K562 (cell line): Measurements from ENCODE around the gene CFAP69. TPM values are rescaled to one million over a fixed set of nuclear protein-coding genes. Genes with fewer than 3 reads are reported as not detected.
"Not testable (repeated sequence)": the region's sequence is repeated elsewhere in the genome, so short reads cannot be mapped to it uniquely, and the experiment has no call there.

Source experiments
- ATAC-seq: fragments of 200-7000 bp; cut with Tn5 transposase; 3 replicates; pipeline ENCODE4 v1.9.1; 2020; ENCODE audit warnings: moderate library complexity
- BruUV-seq: library from RNA; stranded (reverse); fragments of 400-500 nt; replicated peaks from 2 replicates; lab custom pipeline; 2021; lab: Mats Ljungman, UMichigan
- CTCF ChIA-PET: fragments of 300-600 bp; formaldehyde crosslinking; extraction: SDS; loops from one replicate; lab custom pipeline; 2021; ENCODE audit warnings: low intra/inter-chr PET ratio; lab: Yijun Ruan, JAX
- POLR2A ChIA-PET: fragments of 300-600, 350-650 bp; sonication (Branson Sonifier 250); formaldehyde crosslinking; extraction: SDS; loops from one replicate; lab custom pipeline; 2021; ENCODE audit warnings: antibody characterized with exemption, inconsistent platforms; lab: Yijun Ruan, JAX
- DNase-seq, 4 experiments: peaks; one replicate each; pipeline versions ENCODE4 v3.0.0 to v3.0.0-alpha.2; 2011 to 2018; ENCODE audit warnings: low spot score in 3 of 4, mixed read lengths in 3 of 4; ENCODE audit errors: extremely low read depth in 1 of 4
- FAIRE-seq: peaks from 2 replicates; lab custom pipeline; 2011; peaks lifted over from hg19 to GRCh38; lab: Jason Lieb, UNC
- H2AFZ ChIP-seq: 2 replicates; pipeline ENCODE4 v1.6.0; 2011; ENCODE audit warnings: low read depth, low read length, control low read depth, inconsistent platforms
- H3K27ac ChIP-seq: fragments of 200-600 bp; 3 replicates; pipeline ENCODE4 v1.8.0; 2011; ENCODE audit warnings: low read depth, mild to moderate bottlenecking, control low read depth, inconsistent platforms, low read length, moderate library complexity, mixed read lengths; ENCODE audit errors: extremely low read depth
- H3K27me3 ChIP-seq, 2 experiments: fragments of 300-600 bp in 1 of 2; 2 replicates in 1 of 2; 3 replicates in 1 of 2; pipeline versions ENCODE4 v1.6.0 to v1.8.0; 2011; ENCODE audit warnings: inconsistent platforms in 2 of 2, low read length in 2 of 2, mild to moderate bottlenecking in 1 of 2, mixed read lengths in 1 of 2, moderate library complexity in 1 of 2; ENCODE audit not compliant: control insufficient read depth in 2 of 2, insufficient read depth in 2 of 2
- H3K36me3 ChIP-seq: fragments of 300-600 bp; 3 replicates; pipeline ENCODE4 v1.8.0; 2011; ENCODE audit warnings: mild to moderate bottlenecking, low read length, inconsistent platforms; ENCODE audit not compliant: control insufficient read depth, insufficient read depth
- H3K4me1 ChIP-seq, 2 experiments: fragments of 200-600 bp in 1 of 2; replicated peaks in 1 of 2; 2 replicates in 1 of 2; 3 replicates in 1 of 2; pipeline versions ENCODE4 v1.5.1 to v1.8.0; 2011; ENCODE audit warnings: inconsistent platforms in 2 of 2, low read length in 2 of 2, mild to moderate bottlenecking in 1 of 2, mixed read lengths in 1 of 2, moderate library complexity in 1 of 2; ENCODE audit not compliant: control insufficient read depth in 2 of 2, insufficient read depth in 2 of 2
- H3K4me2 ChIP-seq: 2 replicates; pipeline ENCODE4 v1.6.1; 2011; ENCODE audit warnings: low read length, control low read depth, inconsistent platforms, mixed read lengths; ENCODE audit not compliant: insufficient read depth
- H3K4me3 ChIP-seq: fragments of 200-600 bp; sonication (generic), shearing (Covaris generic); 2 replicates; pipeline ENCODE4 v1.5.1; 2016; ENCODE audit warnings: control low read depth, inconsistent platforms
- H3K79me2 ChIP-seq: fragments of 200-600 bp; 3 replicates; pipeline ENCODE4 v1.8.0; 2011; ENCODE audit warnings: low read length, inconsistent platforms; ENCODE audit not compliant: control insufficient read depth, insufficient read depth
- H3K9ac ChIP-seq, 2 experiments: 2 replicates each; pipeline versions ENCODE4 v1.6.0 to v1.6.1; 2011; ENCODE audit warnings: low read depth in 2 of 2, low read length in 2 of 2, control low read depth in 1 of 2, inconsistent platforms in 1 of 2, mild to moderate bottlenecking in 1 of 2, mixed read lengths in 1 of 2; ENCODE audit not compliant: insufficient read depth in 1 of 2
- H3K9me1 ChIP-seq: one replicate; pipeline ENCODE4 v1.6.0; 2011; ENCODE audit warnings: inconsistent platforms, mild to moderate bottlenecking, low read length, moderate library complexity; ENCODE audit not compliant: control insufficient read depth, insufficient read depth
- H3K9me3 ChIP-seq: replicated peaks from 2 replicates; pipeline ENCODE4 v1.5.1; 2011; ENCODE audit warnings: low read depth, low read length, inconsistent platforms; ENCODE audit not compliant: control insufficient read depth, insufficient read depth
- H4K20me1 ChIP-seq: replicated peaks from 2 replicates; pipeline ENCODE4 v1.6.1; 2011; ENCODE audit warnings: low read length, inconsistent platforms, mixed read lengths; ENCODE audit not compliant: control insufficient read depth, insufficient read depth
- CEBPB ChIP-seq: fragments of 450-650 bp; IDR thresholded peaks from 2 replicates; pipeline ENCODE4 v1.6.1; 2016; ENCODE audit warnings: missing genetic modification characterization, missing compliant biosample characterization
- ELF2 ChIP-seq: fragments of 250-450 bp; sonication (Bioruptor Pico); IDR thresholded peaks from 2 replicates; pipeline ENCODE4 v1.5.0; 2021; ENCODE audit warnings: mild to moderate bottlenecking
- EP300 ChIP-seq: IDR thresholded peaks from 2 replicates; pipeline ENCODE4 v1.6.1; 2012; ENCODE audit warnings: low read length, improper control_type of control experiment
- GTF2A2 ChIP-seq: IDR thresholded peaks from 2 replicates; pipeline ENCODE4 v1.6.1; 2016; ENCODE audit warnings: mild to moderate bottlenecking, missing genetic modification characterization, missing compliant biosample characterization
- KLF10 ChIP-seq: fragments of 250-450 bp; sonication (Bioruptor Pico); IDR thresholded peaks from 2 replicates; pipeline ENCODE4 v1.6.1; 2021; ENCODE audit warnings: matching md5 sums
- RBM25 ChIP-seq: fragments of 200-400 bp; formaldehyde crosslinking; IDR thresholded peaks from 2 replicates; pipeline ENCODE4 v1.6.1; 2018; ENCODE audit warnings: low read length, low read depth, moderate library complexity; ENCODE audit not compliant: severe bottlenecking
- TRIM28 ChIP-seq: fragments of 450-650 bp; IDR thresholded peaks from 2 replicates; pipeline ENCODE4 v1.6.1; 2017
- ZNF12 ChIP-seq: sonication (generic); formaldehyde crosslinking; IDR thresholded peaks from 2 replicates; pipeline ENCODE4 v1.4.0; 2020; ENCODE audit warnings: mild to moderate bottlenecking, missing genetic modification reagents
- ZNF146 ChIP-seq: IDR thresholded peaks from one replicate; pipeline ENCODE4 v1.6.1; 2018; ENCODE audit warnings: missing compliant biosample characterization; ENCODE audit not compliant: unreplicated experiment
- WGBS: fragments of 100-300 bp; shearing (Covaris generic); methylation state at CpG from one replicate; pipeline ENCODE4 v1.1.6; 2016; ENCODE audit warnings: low coverage, mixed read lengths; ENCODE audit not compliant: insufficient coverage; ENCODE audit errors: missing lambda C conversion rate; 5-methylcytosine and 5-hydroxymethylcytosine counted together
- in situ Hi-C: fragments of 300-500 bp; cut with MboI; formaldehyde crosslinking; loops from 4 replicates; pipeline ENCODE4 v1.15.0; 2018; ENCODE audit warnings: inconsistent platforms, mixed read lengths
- intact Hi-C: fragments of 100-400 bp; cut with micrococcal nuclease; formaldehyde crosslinking; loops from 2 replicates; pipeline ENCODE4 v1.14.2; 2022
- polyA plus RNA-seq, 8 experiments: library from polyadenylated mRNA; depleted of rRNA in 4 of 8; stranded (reverse) in 5 of 8; unstranded in 3 of 8; fragments of >200 nt; fragmentation: Nextera tagmentation in 2 of 8; fragmentation: Illumina TruSeq in 1 of 8; extraction: Ambion mirVana in 2 of 8; extraction: Trizol in 1 of 8; gene quantifications; 2 replicates each; pipeline versions ENCODE4 v1.2.1 to v1.2.3, GENCODE V29; 2011 to 2014; ENCODE audit warnings: inconsistent platforms in 1 of 8, missing spikeins in 1 of 8
- total RNA-seq, 7 experiments: library from RNA; depleted of rRNA in 6 of 7; stranded (reverse); fragments of >200 nt in 6 of 7; fragmentation: Illumina TruSeq in 2 of 7; extraction: Trizol in 2 of 7; gene quantifications; 2 replicates each; pipeline versions ENCODE4 v1.2.1 to v1.2.3, GENCODE V29; 2011 to 2021; ENCODE audit warnings: low replicate concordance in 1 of 7
- TF ChIP-seq, protein P1 (sequence below): fragments of 450-650 bp; IDR thresholded peaks from 2 replicates; pipeline ENCODE4 v1.6.1; 2014; ENCODE audit warnings: low read depth, mild to moderate bottlenecking, moderate library complexity, borderline replicate concordance
- TF ChIP-seq, protein P2 (sequence below): fragments of 450-650 bp; IDR thresholded peaks from 2 replicates; pipeline ENCODE4 v1.7.1; 2018; ENCODE audit warnings: mild to moderate bottlenecking, low read depth; ENCODE audit not compliant: partially characterized antibody
- TF ChIP-seq, protein P3 (sequence below): sonication (generic); formaldehyde crosslinking; IDR thresholded peaks from 2 replicates; pipeline ENCODE4 v1.8.1; 2022; ENCODE audit warnings: missing genetic modification reagents

Gene CFAP69
- total and polyA plus RNA-seq, 9 of the 15 experiments (the other 6 are each of a cell fraction or from before 2014, with no cell fraction given) = 0.24 to 5.1 (median 1.7) TPM

DNA sequence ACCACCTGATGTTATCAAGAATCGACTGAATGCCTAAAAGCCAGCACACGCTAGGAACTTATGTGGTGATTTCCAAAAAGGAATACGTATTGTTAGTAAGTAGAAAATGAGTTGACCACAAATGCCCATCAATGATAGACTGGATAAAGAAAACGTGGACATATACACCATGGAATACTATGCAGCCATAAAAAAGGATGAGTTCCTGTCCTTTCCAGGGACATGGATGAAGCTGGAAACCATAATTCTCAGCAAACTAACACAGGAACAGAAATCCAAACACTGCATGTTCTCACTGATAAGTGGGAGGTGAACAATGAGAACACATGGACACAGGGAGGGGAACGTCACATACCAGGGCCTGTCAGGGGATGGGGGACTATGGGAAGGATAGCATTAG lies 11.0 kb downstream of the CFAP69 start:
- in situ Hi-C loops, DNase-seq, BruUV-seq, H3K4me2 ChIP-seq, H3K4me3 ChIP-seq, POLR2A ChIA-PET, H4K20me1 ChIP-seq, H2AFZ ChIP-seq, intact Hi-C loops, H3K4me1 ChIP-seq, H3K27ac ChIP-seq, CTCF ChIA-PET, H3K9me3 ChIP-seq, FAIRE-seq, H3K9ac ChIP-seq, ATAC-seq, H3K27me3 ChIP-seq, H3K36me3 ChIP-seq, H3K79me2 ChIP-seq, H3K9me1 ChIP-seq: not testable (repeated sequence)
- peak; percentile 50 for TF ChIP-seq RBM25
- TF ChIP-seq ZNF146 (CRISPR knock-in tag) = peak; percentile 93
- WGBS = 20% methylated on average over 5 of the region's 5 CpGs

DNA sequence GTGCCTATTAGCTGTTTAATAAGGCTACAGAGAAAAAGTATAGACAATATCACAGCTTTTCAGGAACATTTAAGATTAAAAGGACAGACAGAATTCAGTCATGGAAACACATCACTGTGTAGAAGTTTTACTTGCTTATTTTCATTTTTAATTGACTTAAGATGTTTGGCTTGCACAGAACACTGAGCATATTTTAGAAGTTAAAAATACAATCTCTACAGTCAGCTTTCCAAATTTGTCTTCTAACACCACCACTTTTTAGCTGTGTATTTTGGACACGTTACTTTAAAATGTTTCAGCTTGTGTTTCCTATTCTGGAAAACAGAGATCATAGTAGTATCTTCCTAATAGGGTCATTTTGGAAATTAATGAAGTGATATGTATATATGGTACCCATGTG lies 11.8 kb downstream of the CFAP69 start:
- no peaks in the 10 kb centered on the region for H3K36me3 ChIP-seq
- no peak for FAIRE-seq
- intact Hi-C loops = no loop called here
- DNase-seq = no peak
- no peaks in the 10 kb centered on the region for H3K9me3 ChIP-seq
- H4K20me1 ChIP-seq = no peaks in the 10 kb centered on the region
- H3K4me3 ChIP-seq = no peak overlapping the region
- no peaks in the 10 kb centered on the region for H3K9me1 ChIP-seq
- no peak for ATAC-seq
- ChIA-PET CTCF (no interaction called here), POLR2A (no interaction called here)
- H3K79me2 ChIP-seq = no peaks in the 10 kb centered on the region
- no peak overlapping the region for H3K4me2 ChIP-seq
- in situ Hi-C loops = no loop called here
- H2AFZ ChIP-seq = no peak overlapping the region
- H3K27ac ChIP-seq = no peak overlapping the region
- BruUV-seq = no TSS peak
- no peaks in the 10 kb centered on the region for H3K4me1 ChIP-seq
- H3K27me3 ChIP-seq = peaks cover 0 to 4% of the 10 kb centered on the region in 2 experiments; a peak in 1 of 5 replicates
- no peak overlapping the region for H3K9ac ChIP-seq
- 0% methylated on average over 1 of the region's 1 CpG for WGBS
- no peak for TF ChIP-seq ZNF12
- TF ChIP-seq ELF2 (CRISPR knock-in tag) = no peak
- TF ChIP-seq, protein P1, sequence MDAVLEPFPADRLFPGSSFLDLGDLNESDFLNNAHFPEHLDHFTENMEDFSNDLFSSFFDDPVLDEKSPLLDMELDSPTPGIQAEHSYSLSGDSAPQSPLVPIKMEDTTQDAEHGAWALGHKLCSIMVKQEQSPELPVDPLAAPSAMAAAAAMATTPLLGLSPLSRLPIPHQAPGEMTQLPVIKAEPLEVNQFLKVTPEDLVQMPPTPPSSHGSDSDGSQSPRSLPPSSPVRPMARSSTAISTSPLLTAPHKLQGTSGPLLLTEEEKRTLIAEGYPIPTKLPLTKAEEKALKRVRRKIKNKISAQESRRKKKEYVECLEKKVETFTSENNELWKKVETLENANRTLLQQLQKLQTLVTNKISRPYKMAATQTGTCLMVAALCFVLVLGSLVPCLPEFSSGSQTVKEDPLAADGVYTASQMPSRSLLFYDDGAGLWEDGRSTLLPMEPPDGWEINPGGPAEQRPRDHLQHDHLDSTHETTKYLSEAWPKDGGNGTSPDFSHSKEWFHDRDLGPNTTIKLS = no peak
- no peak for TF ChIP-seq TRIM28
- no peak for TF ChIP-seq CEBPB (tag)
- no peak for TF ChIP-seq EP300
- TF ChIP-seq GTF2A2 (tag) = no peak
- TF ChIP-seq, protein P2, sequence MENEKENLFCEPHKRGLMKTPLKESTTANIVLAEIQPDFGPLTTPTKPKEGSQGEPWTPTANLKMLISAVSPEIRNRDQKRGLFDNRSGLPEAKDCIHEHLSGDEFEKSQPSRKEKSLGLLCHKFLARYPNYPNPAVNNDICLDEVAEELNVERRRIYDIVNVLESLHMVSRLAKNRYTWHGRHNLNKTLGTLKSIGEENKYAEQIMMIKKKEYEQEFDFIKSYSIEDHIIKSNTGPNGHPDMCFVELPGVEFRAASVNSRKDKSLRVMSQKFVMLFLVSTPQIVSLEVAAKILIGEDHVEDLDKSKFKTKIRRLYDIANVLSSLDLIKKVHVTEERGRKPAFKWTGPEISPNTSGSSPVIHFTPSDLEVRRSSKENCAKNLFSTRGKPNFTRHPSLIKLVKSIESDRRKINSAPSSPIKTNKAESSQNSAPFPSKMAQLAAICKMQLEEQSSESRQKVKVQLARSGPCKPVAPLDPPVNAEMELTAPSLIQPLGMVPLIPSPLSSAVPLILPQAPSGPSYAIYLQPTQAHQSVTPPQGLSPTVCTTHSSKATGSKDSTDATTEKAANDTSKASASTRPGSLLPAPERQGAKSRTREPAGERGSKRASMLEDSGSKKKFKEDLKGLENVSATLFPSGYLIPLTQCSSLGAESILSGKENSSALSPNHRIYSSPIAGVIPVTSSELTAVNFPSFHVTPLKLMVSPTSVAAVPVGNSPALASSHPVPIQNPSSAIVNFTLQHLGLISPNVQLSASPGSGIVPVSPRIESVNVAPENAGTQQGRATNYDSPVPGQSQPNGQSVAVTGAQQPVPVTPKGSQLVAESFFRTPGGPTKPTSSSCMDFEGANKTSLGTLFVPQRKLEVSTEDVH = no peak
- TF ChIP-seq, protein P3, sequence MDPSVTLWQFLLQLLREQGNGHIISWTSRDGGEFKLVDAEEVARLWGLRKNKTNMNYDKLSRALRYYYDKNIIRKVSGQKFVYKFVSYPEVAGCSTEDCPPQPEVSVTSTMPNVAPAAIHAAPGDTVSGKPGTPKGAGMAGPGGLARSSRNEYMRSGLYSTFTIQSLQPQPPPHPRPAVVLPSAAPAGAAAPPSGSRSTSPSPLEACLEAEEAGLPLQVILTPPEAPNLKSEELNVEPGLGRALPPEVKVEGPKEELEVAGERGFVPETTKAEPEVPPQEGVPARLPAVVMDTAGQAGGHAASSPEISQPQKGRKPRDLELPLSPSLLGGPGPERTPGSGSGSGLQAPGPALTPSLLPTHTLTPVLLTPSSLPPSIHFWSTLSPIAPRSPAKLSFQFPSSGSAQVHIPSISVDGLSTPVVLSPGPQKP = no peak
- no peak for TF ChIP-seq KLF10 (CRISPR knock-in tag)
